ENCODE data around the gene LOXL1.

The LOXL1 gene

GRCh38 chr15:73926219-73927002, at the start of gene LOXL1:
Gene LOXL1, plus strand, starts transcription at chr15:73926462. Its CDS starts 322 bp downstream, at chr15:73926784.
- in situ Hi-C loops (cut with HindIII; ENCODE audit: low sequenced_read_pairs) = no loop called here

GRCh38 chr15:73879426-73879825, 46.8 kb upstream of the LOXL1 start:
- in situ Hi-C loops (cut with HindIII; ENCODE audit: low sequenced_read_pairs) = loop anchor here (5.0 kb wide), 1 partner anchor 87 kb away; no protein-coding TSS in a partner anchor

GRCh38 chr15:73881579-73882320, 44.5 kb upstream of the LOXL1 start:
- in situ Hi-C loops (cut with HindIII; ENCODE audit: low sequenced_read_pairs) = no loop called here

- in situ Hi-C loops (cut with HindIII; ENCODE audit: low sequenced_read_pairs) = no loop called here
Measured at GRCh38 chr15:73882761-73883419, 43.4 kb upstream of the LOXL1 start.

GRCh38 chr15:73884159-73884558, 42.1 kb upstream of the LOXL1 start:
- in situ Hi-C loops (cut with HindIII; ENCODE audit: low sequenced_read_pairs) = no loop called here

- in situ Hi-C loops (cut with HindIII; ENCODE audit: low sequenced_read_pairs) = no loop called here
Measured at GRCh38 chr15:73885954-73886700, 40.1 kb upstream of the LOXL1 start.

- in situ Hi-C loops (cut with HindIII; ENCODE audit: low sequenced_read_pairs) = no loop called here
Measured at GRCh38 chr15:73886717-73887345, 39.4 kb upstream of the LOXL1 start.

GRCh38 chr15:73887481-73887880, 38.8 kb upstream of the LOXL1 start:
- in situ Hi-C loops (cut with HindIII; ENCODE audit: low sequenced_read_pairs) = no loop called here

- in situ Hi-C loops (cut with HindIII; ENCODE audit: low sequenced_read_pairs) = no loop called here
Measured at GRCh38 chr15:73888224-73889041, 37.8 kb upstream of the LOXL1 start.

- in situ Hi-C loops (cut with HindIII; ENCODE audit: low sequenced_read_pairs) = no loop called here
Measured at GRCh38 chr15:73889053-73889761, 37.1 kb upstream of the LOXL1 start.

GRCh38 chr15:73889762-73890124, 36.5 kb upstream of the LOXL1 start:
- in situ Hi-C loops (cut with HindIII; ENCODE audit: low sequenced_read_pairs) = no loop called here

- in situ Hi-C loops (cut with HindIII; ENCODE audit: low sequenced_read_pairs) = no loop called here
Measured at GRCh38 chr15:73891328-73892315, 34.6 kb upstream of the LOXL1 start.

- in situ Hi-C loops (cut with HindIII; ENCODE audit: low sequenced_read_pairs) = no loop called here
Measured at GRCh38 chr15:73892446-73893226, 33.6 kb upstream of the LOXL1 start.

GRCh38 chr15:73894133-73894814, 32.0 kb upstream of the LOXL1 start:
- in situ Hi-C loops (cut with HindIII; ENCODE audit: low sequenced_read_pairs) = no loop called here

- in situ Hi-C loops (cut with HindIII; ENCODE audit: low sequenced_read_pairs) = no loop called here
Measured at GRCh38 chr15:73897441-73898261, 28.6 kb upstream of the LOXL1 start.

Data from endothelial cell of hepatic sinusoid (primary cell).